Activated B cell treated with CpG ODN at 0.5 μM for 24 hours (primary cell): ENCODE results near the gene CORO7. TPM values are rescaled to one million over a fixed set of nuclear protein-coding genes. Genes with fewer than 3 reads are reported as not detected.
"Not testable (repeated sequence)": the region's sequence is repeated elsewhere in the genome, so short reads cannot be mapped to it uniquely, and the experiment has no call there.

Experiments
- ATAC-seq: fragments of 200-7000 bp; cut with Tn5 transposase; one replicate; pipeline ENCODE4 v1.10.0; 2021; ENCODE audit warnings: low read depth, mild to moderate bottlenecking, moderate library complexity
- CTCF ChIA-PET: fragments of 350-600 bp; sonication (Branson Sonifier 250); formaldehyde crosslinking; loops from one replicate; lab custom pipeline; 2021; ENCODE audit warnings: antibody characterized with exemption; lab: Charles Lee
- POLR2A ChIA-PET: fragments of 350-600 bp; sonication (Branson Sonifier 250); formaldehyde crosslinking; loops from one replicate; lab custom pipeline; 2021; ENCODE audit warnings: antibody characterized with exemption; lab: Charles Lee
- DNase-seq: peaks from one replicate; pipeline ENCODE4 v3.0.0; 2022
- H3K27ac Mint-ChIP-seq: one replicate; pipeline ENCODE4 v1.8.0; 2020; ENCODE audit warnings: mixed read lengths
- H3K27me3 Mint-ChIP-seq: one replicate; pipeline ENCODE4 v1.8.0; 2021; ENCODE audit warnings: mixed read lengths
- H3K36me3 Mint-ChIP-seq: one replicate; pipeline ENCODE4 v1.8.0; 2021; ENCODE audit warnings: low read depth, mixed read lengths
- H3K4me1 Mint-ChIP-seq: one replicate; pipeline ENCODE4 v1.8.0; 2021; ENCODE audit warnings: mixed read lengths
- H3K4me3 Mint-ChIP-seq: one replicate; pipeline ENCODE4 v1.8.0; 2020; ENCODE audit warnings: mild to moderate bottlenecking, mixed read lengths
- H3K9me3 Mint-ChIP-seq: one replicate; pipeline ENCODE4 v1.8.0; 2020; ENCODE audit warnings: mixed read lengths
- intact Hi-C: fragments of 100-400 bp; cut with micrococcal nuclease; formaldehyde crosslinking; loops from one replicate; pipeline ENCODE4 v1.15.1; 2024
- total RNA-seq: library from RNA; stranded (reverse); gene quantifications from 2 replicates; pipeline ENCODE4 v1.2.3, GENCODE V29; 2022
- TF ChIP-seq, protein P1 (sequence below): fragments of 200-600 bp; IDR thresholded peaks from one replicate; pipeline ENCODE4 v1.8.0; 2022; ENCODE audit warnings: antibody characterized with exemption, mild to moderate bottlenecking

The CORO7 gene
- total RNA-seq, 1 donor from 2014 or later = 86.6 TPM

DNA sequence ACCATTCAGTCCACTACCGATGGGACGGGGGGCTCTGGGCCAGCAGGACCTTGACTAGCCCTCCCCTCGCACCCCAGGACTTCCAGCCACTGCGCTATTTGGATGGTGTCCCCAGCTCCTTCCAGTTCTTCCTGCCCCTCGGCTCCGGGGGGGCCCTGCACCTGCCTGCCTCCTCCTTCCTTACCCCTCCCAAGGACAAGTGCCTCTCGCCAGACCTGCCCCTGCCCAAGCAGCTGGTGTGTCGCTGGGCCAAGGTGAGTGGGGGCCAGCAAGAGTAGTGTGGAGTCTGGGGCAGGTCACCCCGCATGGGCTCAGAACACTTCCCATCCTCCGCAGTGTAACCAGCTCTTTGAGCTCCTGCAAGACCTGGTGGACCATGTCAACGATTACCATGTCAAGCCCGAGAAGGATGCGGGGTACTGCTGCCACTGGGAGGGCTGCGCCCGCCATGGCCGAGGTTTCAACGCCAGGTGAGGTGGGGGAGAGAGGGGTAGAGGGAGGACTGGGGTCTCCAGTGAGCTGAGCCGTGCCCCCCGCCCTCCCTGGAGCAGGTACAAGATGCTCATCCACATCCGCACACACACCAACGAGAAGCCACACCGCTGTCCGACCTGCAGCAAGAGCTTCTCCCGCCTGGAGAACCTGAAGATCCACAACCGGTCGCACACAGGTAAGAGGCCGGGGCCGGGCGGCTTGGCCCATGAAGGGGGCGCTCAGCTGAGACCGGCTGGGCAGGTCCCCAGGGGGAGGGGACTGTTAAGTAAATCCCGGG lies 81.5 kb downstream of the CORO7 start:
- Mint-ChIP-seq H3K27ac (no peak overlapping the region), H3K4me1 (no peaks in the 10 kb centered on the region), H3K4me3 (no peak overlapping the region), H3K36me3 (peaks cover 7% of the 10 kb centered on the region), H3K27me3 (no peaks in the 10 kb centered on the region), H3K9me3 (no peaks in the 10 kb centered on the region)
- TF ChIP-seq, protein P1, sequence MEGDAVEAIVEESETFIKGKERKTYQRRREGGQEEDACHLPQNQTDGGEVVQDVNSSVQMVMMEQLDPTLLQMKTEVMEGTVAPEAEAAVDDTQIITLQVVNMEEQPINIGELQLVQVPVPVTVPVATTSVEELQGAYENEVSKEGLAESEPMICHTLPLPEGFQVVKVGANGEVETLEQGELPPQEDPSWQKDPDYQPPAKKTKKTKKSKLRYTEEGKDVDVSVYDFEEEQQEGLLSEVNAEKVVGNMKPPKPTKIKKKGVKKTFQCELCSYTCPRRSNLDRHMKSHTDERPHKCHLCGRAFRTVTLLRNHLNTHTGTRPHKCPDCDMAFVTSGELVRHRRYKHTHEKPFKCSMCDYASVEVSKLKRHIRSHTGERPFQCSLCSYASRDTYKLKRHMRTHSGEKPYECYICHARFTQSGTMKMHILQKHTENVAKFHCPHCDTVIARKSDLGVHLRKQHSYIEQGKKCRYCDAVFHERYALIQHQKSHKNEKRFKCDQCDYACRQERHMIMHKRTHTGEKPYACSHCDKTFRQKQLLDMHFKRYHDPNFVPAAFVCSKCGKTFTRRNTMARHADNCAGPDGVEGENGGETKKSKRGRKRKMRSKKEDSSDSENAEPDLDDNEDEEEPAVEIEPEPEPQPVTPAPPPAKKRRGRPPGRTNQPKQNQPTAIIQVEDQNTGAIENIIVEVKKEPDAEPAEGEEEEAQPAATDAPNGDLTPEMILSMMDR = no peak
- intact Hi-C loops = no loop called here
- ATAC-seq (no peak), DNase-seq (no peak)
- ChIA-PET CTCF (no interaction called here), POLR2A (interaction anchor here (0.6 kb wide), 1 partner anchor 26 kb away, joined by 3 read pairs; no protein-coding TSS in a partner anchor)

DNA sequence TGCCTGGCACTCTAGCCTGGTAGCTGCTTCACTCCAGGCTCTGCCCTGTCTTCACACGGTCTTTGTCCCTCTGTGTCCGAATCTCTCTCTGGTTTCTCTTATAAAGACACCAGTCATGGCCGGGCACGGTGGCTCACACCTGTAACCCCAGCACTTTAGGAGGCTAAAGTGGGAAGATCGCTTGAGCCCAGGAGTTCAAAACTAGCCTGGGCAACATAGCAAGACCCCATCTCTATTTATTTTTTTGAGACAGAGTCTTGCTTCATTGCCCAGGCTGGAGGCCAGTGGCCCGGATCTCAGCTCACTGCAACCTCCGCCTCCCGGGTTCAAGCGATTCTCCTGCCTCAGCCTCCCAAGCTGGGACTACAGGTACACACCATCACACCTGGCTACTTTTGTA lies 82.7 kb downstream of the CORO7 start:
- intact Hi-C loops, H3K27ac Mint-ChIP-seq, H3K9me3 Mint-ChIP-seq, ATAC-seq, DNase-seq, CTCF ChIA-PET, H3K27me3 Mint-ChIP-seq, POLR2A ChIA-PET, H3K4me1 Mint-ChIP-seq, H3K4me3 Mint-ChIP-seq, H3K36me3 Mint-ChIP-seq: not testable (repeated sequence)

DNA sequence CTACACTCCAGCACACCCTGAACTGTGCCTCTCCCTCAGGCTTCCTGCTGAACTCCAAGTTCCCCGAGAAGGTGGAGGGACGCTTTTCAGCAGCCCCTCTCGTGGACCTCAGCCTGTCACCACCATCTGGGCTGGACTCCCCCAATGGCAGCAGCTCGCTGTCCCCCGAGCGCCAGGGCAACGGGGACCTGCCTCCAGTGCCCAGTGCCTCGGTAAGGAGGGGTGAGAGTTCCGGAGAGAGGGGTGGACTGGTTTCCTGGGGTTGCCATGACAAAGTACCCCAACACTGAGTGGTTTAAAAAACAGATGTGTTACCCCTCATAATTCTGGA lies 83.1 kb downstream of the CORO7 start:
- DNase-seq (no peak), ATAC-seq (no peak)
- H3K9me3 Mint-ChIP-seq = no peaks in the 10 kb centered on the region
- TF ChIP-seq, protein P1 = no peak
- H3K4me3 Mint-ChIP-seq = no peak overlapping the region
- no peak overlapping the region for H3K27ac Mint-ChIP-seq
- peaks cover 2% of the 10 kb centered on the region for H3K4me1 Mint-ChIP-seq
- H3K27me3 Mint-ChIP-seq = no peaks in the 10 kb centered on the region
- intact Hi-C loops = no loop called here
- no peaks in the 10 kb centered on the region for H3K36me3 Mint-ChIP-seq
- ChIA-PET CTCF (interaction anchor here (1.6 to 4.0 kb wide), 2 partner anchors 43 to 133 kb away, joined by 3 to 63 read pairs; no protein-coding TSS in a partner anchor), POLR2A (no interaction called here)

DNA sequence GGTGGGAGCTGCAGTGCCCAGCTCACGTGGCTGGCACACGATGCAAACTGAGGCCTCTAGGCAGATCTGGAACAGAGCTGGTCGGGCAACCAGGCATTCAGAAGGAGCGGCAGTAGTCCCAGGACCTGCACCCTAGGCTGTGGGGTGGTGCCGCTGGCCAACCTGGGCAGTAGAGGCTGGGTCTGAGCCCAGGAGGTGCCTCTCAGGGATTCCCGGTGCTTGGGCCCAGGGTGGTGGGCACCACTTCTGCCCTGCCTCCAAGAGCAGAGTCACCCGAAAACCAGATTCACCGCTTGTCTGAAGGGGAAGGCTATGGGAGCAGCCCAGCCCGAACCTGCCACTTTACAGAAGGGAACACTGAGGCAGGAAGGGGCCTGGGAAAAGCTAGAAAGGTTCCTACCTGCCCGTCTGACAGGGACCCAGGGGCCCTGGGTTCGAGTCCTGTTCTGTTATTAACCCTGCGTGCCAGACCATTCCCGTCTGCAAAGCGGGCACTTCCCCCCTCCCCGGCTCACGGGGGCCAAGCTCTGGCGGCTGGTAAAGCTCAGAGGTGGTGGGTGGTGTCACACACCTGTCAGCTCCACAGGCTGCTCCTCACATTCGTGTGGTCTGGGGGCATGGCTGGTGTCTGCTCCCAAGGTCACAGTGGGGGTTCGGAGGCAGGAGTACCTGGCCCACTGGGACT lies 83.6 kb downstream of the CORO7 start:
- H3K4me3 Mint-ChIP-seq = no peak overlapping the region
- intact Hi-C loops = no loop called here
- POLR2A ChIA-PET = no interaction called here

DNA sequence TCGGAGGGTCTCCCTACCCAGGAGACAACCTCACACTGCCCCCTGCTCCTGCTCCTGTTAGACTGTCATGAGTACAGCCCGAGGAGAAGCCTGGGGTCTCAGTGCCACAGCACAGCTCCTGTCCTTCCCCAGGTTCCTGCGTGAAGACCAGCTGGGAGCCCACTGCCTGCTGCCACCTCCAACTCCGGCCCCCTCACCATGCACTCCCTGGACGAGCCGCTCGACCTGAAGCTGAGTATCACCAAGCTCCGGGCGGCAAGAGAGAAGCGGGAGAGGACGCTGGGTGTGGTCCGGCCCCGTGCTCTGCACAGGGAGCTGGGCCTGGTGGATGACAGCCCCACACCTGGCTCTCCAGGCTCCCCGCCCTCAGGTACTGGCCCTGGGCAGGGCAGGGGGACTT lies 84.3 kb downstream of the CORO7 start:
- Mint-ChIP-seq H3K27ac (no peak overlapping the region), H3K36me3 (no peaks in the 10 kb centered on the region), H3K9me3 (no peaks in the 10 kb centered on the region), H3K4me1 (peaks cover 4% of the 10 kb centered on the region), H3K4me3 (no peak overlapping the region), H3K27me3 (no peaks in the 10 kb centered on the region)
- CTCF ChIA-PET = interaction anchor here (0.7 to 4.0 kb wide), 8 partner anchors 8 to 395 kb away, joined by 3 to 63 read pairs (median 3); partner anchors contain the start of gene TFAP4
- ATAC-seq = no peak
- intact Hi-C loops = no loop called here
- POLR2A ChIA-PET = no interaction called here
- DNase-seq = no peak
- TF ChIP-seq, protein P1 = no peak

More for the DNA sequence above, 83.6 kb downstream of the CORO7 start:
- no peaks in the 10 kb centered on the region for H3K36me3 Mint-ChIP-seq
- ATAC-seq (no peak), DNase-seq (no peak)
- H3K4me1 Mint-ChIP-seq = peaks cover 4% of the 10 kb centered on the region
- no peak overlapping the region for H3K27ac Mint-ChIP-seq
- CTCF ChIA-PET = interaction anchor here (1.1 to 4.0 kb wide), 6 partner anchors 23 to 395 kb away, joined by 3 to 63 read pairs (median 3); no protein-coding TSS in a partner anchor
- TF ChIP-seq, protein P1 = no peak
- H3K9me3 Mint-ChIP-seq = no peaks in the 10 kb centered on the region
- H3K27me3 Mint-ChIP-seq = no peaks in the 10 kb centered on the region
